ENCODE data around the gene CFAP100. TPM values are rescaled to one million over a fixed set of nuclear protein-coding genes. Genes with fewer than 3 reads are reported as not detected.

The CFAP100 gene
- total RNA-seq, 1 experiment from 2014 or later, result not detected

DNA sequence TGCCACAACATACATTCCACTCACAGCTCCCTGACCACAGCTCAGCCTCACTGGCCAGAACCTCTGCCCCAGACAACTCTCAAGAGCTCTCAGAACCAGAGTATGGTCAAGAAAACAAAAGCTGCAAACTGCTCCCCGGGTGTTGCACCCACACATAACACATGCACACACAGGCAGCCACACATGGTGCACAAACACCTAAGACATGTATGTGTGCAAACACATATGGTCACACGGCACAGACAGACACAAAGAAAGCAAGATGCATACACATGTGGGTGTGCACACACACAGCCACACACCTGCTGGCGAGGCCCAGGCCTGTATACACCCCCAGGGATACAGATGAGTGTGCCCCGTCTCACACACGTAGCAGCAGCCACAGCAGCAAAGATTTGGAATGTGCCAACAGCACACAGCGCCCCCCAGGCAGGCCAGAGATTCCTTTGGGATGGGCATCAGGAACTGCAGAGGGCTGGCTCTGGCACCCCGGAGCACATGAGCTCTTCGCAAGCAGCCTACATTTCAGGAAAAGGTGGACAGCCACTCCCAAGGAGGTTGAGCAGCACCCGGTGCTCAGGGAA, 44.1 kb upstream of the CFAP100 start:
- no peak overlapping the region for H3K4me2 ChIP-seq (ENCODE audit: low read length)
- H3K4me3 ChIP-seq (replicated peaks in 1 of 2; ENCODE audit: low read depth in 1 of 2, low read length in 2 of 2), result no peak overlapping the region
- no peaks in the 10 kb centered on the region for H3K27me3 ChIP-seq (ENCODE audit: insufficient read depth, low read length)
- H4K20me1 ChIP-seq (ENCODE audit: insufficient read depth), result no peaks in the 10 kb centered on the region
- no peaks in the 10 kb centered on the region for H3K9me3 ChIP-seq (ENCODE audit: control insufficient read depth in 1 of 2, insufficient read depth in 1 of 2, low read depth in 1 of 2, low read length in 2 of 2)
- no peak overlapping the region for H2AFZ ChIP-seq (ENCODE audit: low read depth, low read length, poor library complexity, severe bottlenecking)
- ChIA-PET CTCF (no interaction called here), POLR2A (no interaction called here), RAD21 (ENCODE audit: low non-redundant PET in 1 of 2, low total read pairs in 2 of 2, uncharacterized antibody in 2 of 2, unreplicated experiment in 2 of 2) (no interaction called here)
- H3K36me3 ChIP-seq (ENCODE audit: control insufficient read depth in 1 of 2, insufficient read depth in 2 of 2, low read length in 2 of 2), result no peaks in the 10 kb centered on the region
- no peaks in the 10 kb centered on the region for H3K79me2 ChIP-seq (ENCODE audit: insufficient read depth, low read length)
- ATAC-seq (no peak), DNase-seq (ENCODE audit: low read depth, low spot score) (no peak)
- H3K4me1 ChIP-seq (ENCODE audit: control insufficient read depth in 1 of 2, insufficient read depth in 2 of 2, low read length in 2 of 2), result peaks cover 4 to 5% of the 10 kb centered on the region in 2 experiments; a peak in 3 of 4 replicates
- no TSS peak for BruUV-seq (replicated peaks)
- intact Hi-C loops (cut with micrococcal nuclease), result no loop called here
- H3K27ac ChIP-seq (ENCODE audit: low read depth, low read length), result no peak overlapping the region
- no peak overlapping the region for H3K9ac ChIP-seq (ENCODE audit: low read length)
- no peaks in the 10 kb centered on the region for H3K9me2 ChIP-seq (ENCODE audit: insufficient read depth)
- TF ChIP-seq ZNF274 (IDR thresholded peaks at IDR 0.05; ENCODE audit: low read depth, low read length), result no peak
- no peak for TF ChIP-seq REST (IDR thresholded peaks at IDR 0.05; ENCODE audit: low read depth)

DNA sequence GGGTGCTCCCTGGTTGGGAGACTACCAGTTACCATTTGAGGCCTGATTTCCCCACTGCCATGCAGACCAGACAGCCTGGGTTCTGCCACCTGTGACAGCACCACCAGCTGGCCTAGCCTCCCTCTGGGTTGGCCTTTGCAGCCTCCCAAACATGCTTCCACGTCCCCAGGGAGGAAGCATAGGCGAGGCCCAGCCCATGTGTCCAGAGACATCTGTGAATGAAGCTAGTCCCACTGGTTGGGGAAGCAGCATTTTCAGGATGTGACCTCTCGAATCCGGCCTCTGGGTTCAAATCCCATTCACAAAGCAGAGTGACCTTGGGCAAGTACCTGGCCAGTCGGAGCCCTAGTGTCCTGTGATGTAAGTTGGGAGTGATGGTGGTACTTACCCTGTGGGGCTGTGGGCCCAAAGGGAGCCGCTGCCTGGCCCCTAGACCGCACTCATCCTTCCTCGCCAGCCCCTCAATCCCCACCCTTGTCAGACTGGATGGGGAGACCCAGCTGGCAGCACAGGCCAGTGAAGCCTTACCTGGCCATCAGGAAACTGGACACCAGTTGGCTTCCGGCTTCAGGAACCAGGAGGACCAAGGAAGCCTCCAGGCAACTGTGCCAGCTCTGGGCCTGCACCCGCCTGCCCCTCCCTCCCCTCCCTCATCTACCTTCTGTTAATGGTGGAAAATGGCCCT, 43.5 kb upstream of the CFAP100 start:
- Histone ChIP-seq H3K4me3 (replicated peaks in 1 of 2; ENCODE audit: low read depth in 1 of 2, low read length in 2 of 2) (no peak overlapping the region), H3K36me3 (ENCODE audit: control insufficient read depth in 1 of 2, insufficient read depth in 2 of 2, low read length in 2 of 2) (no peaks in the 10 kb centered on the region), H3K4me1 (ENCODE audit: control insufficient read depth in 1 of 2, insufficient read depth in 2 of 2, low read length in 2 of 2) (peaks cover 5 to 11% of the 10 kb centered on the region in 2 experiments; a peak in 3 of 4 replicates), H3K4me2 (ENCODE audit: low read length) (no peak overlapping the region), H3K9ac (ENCODE audit: low read length) (no peak overlapping the region), H3K79me2 (ENCODE audit: insufficient read depth, low read length) (no peaks in the 10 kb centered on the region), H3K27ac (ENCODE audit: low read depth, low read length) (no peak overlapping the region), H3K9me3 (ENCODE audit: control insufficient read depth in 1 of 2, insufficient read depth in 1 of 2, low read depth in 1 of 2, low read length in 2 of 2) (no peaks in the 10 kb centered on the region), H4K20me1 (ENCODE audit: insufficient read depth) (no peaks in the 10 kb centered on the region), H3K9me2 (ENCODE audit: insufficient read depth) (no peaks in the 10 kb centered on the region), H3K27me3 (ENCODE audit: insufficient read depth, low read length) (no peaks in the 10 kb centered on the region), H2AFZ (ENCODE audit: low read depth, low read length, poor library complexity, severe bottlenecking) (no peak overlapping the region)
- ChIA-PET RAD21 (ENCODE audit: low non-redundant PET in 1 of 2, low total read pairs in 2 of 2, uncharacterized antibody in 2 of 2, unreplicated experiment in 2 of 2) (no interaction called here), POLR2A (no interaction called here), CTCF (no interaction called here)
- DNase-seq (ENCODE audit: low read depth, low spot score), result no peak
- BruUV-seq (replicated peaks), result no TSS peak
- no peak for ATAC-seq
- TF ChIP-seq YY1 (IDR thresholded peaks at IDR 0.05; ENCODE audit: extremely low read depth, insufficient replicate concordance, low read depth, low read length), result no peak
- no peak for TF ChIP-seq ATF3 (IDR thresholded peaks at IDR 0.05)
- no peak for TF ChIP-seq SIN3A (IDR thresholded peaks at IDR 0.05; ENCODE audit: low read depth)
- no peak for TF ChIP-seq RAD21 (IDR thresholded peaks at IDR 0.05; ENCODE audit: low read depth)
- no peak for TF ChIP-seq ELF1 (IDR thresholded peaks at IDR 0.05; ENCODE audit: borderline replicate concordance, low read depth)
- intact Hi-C loops (cut with micrococcal nuclease), result no loop called here
